SK-N-MC (cell line): ENCODE measurements around the gene PNMT.

Experiments
- DNase-seq: peaks from one replicate; pipeline ENCODE4 v3.0.0-alpha.2; 2011; ENCODE audit warnings: low read depth, low spot score
- H3K27ac ChIP-seq: fragments of 200-600 bp; sonication (generic); 2 replicates; pipeline ENCODE4 v1.5.1; 2016; ENCODE audit warnings: mixed run types
- H3K36me3 ChIP-seq: fragments of 200-600 bp; sonication (generic); 2 replicates; pipeline ENCODE4 v1.6.1; 2017; ENCODE audit warnings: antibody characterized with exemption, low read length, mixed read lengths; ENCODE audit not compliant: insufficient read depth
- H3K4me3 ChIP-seq: fragments of 200-600 bp; sonication (generic); 2 replicates; pipeline ENCODE4 v1.5.1; 2016
- H3K9ac ChIP-seq: fragments of 200-600 bp; sonication (generic); 2 replicates; pipeline ENCODE4 v1.8.0; 2017; ENCODE audit warnings: mixed run types, mixed read lengths; ENCODE audit not compliant: insufficient read length
- H3K9me3 ChIP-seq: fragments of 200-600 bp; sonication (generic); 2 replicates; pipeline ENCODE4 v1.6.1; 2017; ENCODE audit warnings: low read depth, mild to moderate bottlenecking, antibody characterized with exemption, low read length, moderate library complexity, mixed read lengths
- EZH2 ChIP-seq: fragments of 200-600 bp; sonication (generic); IDR thresholded peaks from one replicate; pipeline ENCODE4 v1.6.1; 2017; ENCODE audit warnings: antibody characterized with exemption
- FOXP2 ChIP-seq: optimal IDR thresholded peaks from 2 replicates; pipeline ENCODE3; 2011; ENCODE audit warnings: mild to moderate bottlenecking, moderate library complexity; ENCODE audit not compliant: insufficient read depth; ENCODE audit errors: extremely low read length, control extremely low read depth
- POLR2AphosphoS5 ChIP-seq: IDR thresholded peaks from 2 replicates; pipeline ENCODE4 v1.6.1; 2012; ENCODE audit warnings: mild to moderate bottlenecking, low read depth, low read length, borderline replicate concordance

The PNMT gene

GRCh38 chr17:39663688-39664580 is 4.3 kb upstream of the PNMT start:
- TF ChIP-seq POLR2AphosphoS5 (no peak), FOXP2 (no peak), EZH2 (no peak)
- DNase-seq, result no peak
- no peaks in the 10 kb centered on the region for H3K9me3 ChIP-seq
- H3K36me3 ChIP-seq, result no peaks in the 10 kb centered on the region; the same call in 1 of the 2 replicates
- no peak overlapping the region for H3K9ac ChIP-seq
- H3K27ac ChIP-seq, result no peak overlapping the region
- H3K4me3 ChIP-seq, result no peak overlapping the region

GRCh38 chr17:39664581-39665561 is 3.4 kb upstream of the PNMT start, which contains the start of gene TCAP:
TSS of gene TCAP (plus strand) at chr17:39665349. CDS start at chr17:39665360, 11 bp downstream.
- Histone ChIP-seq H3K4me3 (no peak within 1 kb of the TSS), H3K9ac (no peak within 1 kb of the TSS), H3K27ac (no peak within 1 kb of the TSS), H3K36me3 (no peaks in the 10 kb centered on the region; the same call in 1 of the 2 replicates), H3K9me3 (no peaks in the 10 kb centered on the region)
- TF ChIP-seq FOXP2 (no peak), EZH2 (no peak), POLR2AphosphoS5 (no peak; the same call in 1 of the 2 replicates)
- no peak for DNase-seq

GRCh38 chr17:39665642-39666224 is 2.5 kb upstream of the PNMT start:
- DNase-seq, result no peak
- TF ChIP-seq EZH2 (no peak), POLR2AphosphoS5 (no peak), FOXP2 (no peak)
- Histone ChIP-seq H3K9ac (no peak overlapping the region), H3K4me3 (no peak overlapping the region), H3K36me3 (no peaks in the 10 kb centered on the region; the same call in 1 of the 2 replicates), H3K27ac (no peak overlapping the region), H3K9me3 (no peaks in the 10 kb centered on the region)

- Histone ChIP-seq H3K27ac (no peak overlapping the region), H3K9me3 (no peaks in the 10 kb centered on the region), H3K36me3 (no peaks in the 10 kb centered on the region; the same call in 1 of the 2 replicates), H3K9ac (no peak overlapping the region), H3K4me3 (no peak overlapping the region)
- DNase-seq, result no peak
- no peak for TF ChIP-seq FOXP2
- no peak for TF ChIP-seq EZH2
- no peak for TF ChIP-seq POLR2AphosphoS5
Measured at GRCh38 chr17:39666231-39666600, 2.0 kb upstream of the PNMT start.

GRCh38 chr17:39666601-39667261 is 1.5 kb upstream of the PNMT start:
- H3K9ac ChIP-seq, result no peak overlapping the region
- DNase-seq, result no peak
- H3K36me3 ChIP-seq, result no peaks in the 10 kb centered on the region; the same call in 1 of the 2 replicates
- no peak for TF ChIP-seq FOXP2
- no peak for TF ChIP-seq EZH2
- TF ChIP-seq POLR2AphosphoS5, result no peak
- H3K27ac ChIP-seq, result no peak overlapping the region
- H3K4me3 ChIP-seq, result no peak overlapping the region
- H3K9me3 ChIP-seq, result no peaks in the 10 kb centered on the region

- H3K4me3 ChIP-seq, result no peak overlapping the region
Measured at GRCh38 chr17:39667262-39667944, 850 bp upstream of the PNMT start.

GRCh38 chr17:39669897-39670735 is 1.9 kb downstream of the PNMT start:
- DNase-seq, result no peak
- Histone ChIP-seq H3K27ac (no peak overlapping the region), H3K4me3 (no peak overlapping the region), H3K9ac (no peak overlapping the region), H3K9me3 (no peaks in the 10 kb centered on the region), H3K36me3 (no peaks in the 10 kb centered on the region)
- TF ChIP-seq EZH2 (no peak), FOXP2 (no peak), POLR2AphosphoS5 (no peak)

More at GRCh38 chr17:39667262-39667944, 850 bp upstream of the PNMT start:
- no peak for TF ChIP-seq EZH2
- no peak for TF ChIP-seq FOXP2
- TF ChIP-seq POLR2AphosphoS5, result no peak
- no peak for DNase-seq
- no peaks in the 10 kb centered on the region for H3K36me3 ChIP-seq
- H3K9ac ChIP-seq, result no peak overlapping the region
- no peak overlapping the region for H3K27ac ChIP-seq
- H3K9me3 ChIP-seq, result no peaks in the 10 kb centered on the region
